ENCODE results near the gene PLOD2.

- no peak for TF ChIP-seq CTCF (IDR thresholded peaks at IDR 0.05; ENCODE audit: low read length)
- TF ChIP-seq EZH2 (optimal IDR thresholded peaks at IDR 0.05; ENCODE audit: low read depth, low read length): no peak
- TF ChIP-seq EZH2phosphoT487 (IDR thresholded peaks at IDR 0.05; ENCODE audit: low read length): no peak
Measured at GRCh38 chr3:146072824-146073223, 88.2 kb downstream of the PLOD2 start.
